ENCODE measurements around the gene ARHGEF39.
A peak's percentile ranks its signal among the peaks of the same experiment; 100 is the strongest.

ARHGEF39 gene

GRCh38 chr9:35690614-35691333, 25.8 kb upstream of the ARHGEF39 start:
- DNase-seq = peak; percentile 29

- no peak for DNase-seq
Measured at GRCh38 chr9:35690294-35690613, 25.3 kb upstream of the ARHGEF39 start.

- no peak for DNase-seq
Measured at GRCh38 chr9:35689542-35690293, 24.7 kb upstream of the ARHGEF39 start, which contains the start of gene TPM2. TPM2 (minus strand) TSS chr9:35689925; CDS start chr9:35689817, 108 bp downstream.

- no peak for DNase-seq
Measured at GRCh38 chr9:35688558-35689541, 23.9 kb upstream of the ARHGEF39 start.

GRCh38 chr9:35687972-35688557, 23.1 kb upstream of the ARHGEF39 start:
- no peak for DNase-seq

- DNase-seq = no peak
Measured at GRCh38 chr9:35687306-35687705, 22.3 kb upstream of the ARHGEF39 start.

- no peak for DNase-seq
Measured at GRCh38 chr9:35686222-35687203, 21.5 kb upstream of the ARHGEF39 start.

GRCh38 chr9:35685506-35685905, 20.5 kb upstream of the ARHGEF39 start:
- no peak for DNase-seq

GRCh38 chr9:35684921-35685320, 19.9 kb upstream of the ARHGEF39 start:
- DNase-seq = no peak

GRCh38 chr9:35683323-35683722, 18.3 kb upstream of the ARHGEF39 start:
- DNase-seq = peak; percentile 2

GRCh38 chr9:35682520-35683315, 17.7 kb upstream of the ARHGEF39 start:
- DNase-seq = no peak

- DNase-seq = no peak
Measured at GRCh38 chr9:35682051-35682450, 17.1 kb upstream of the ARHGEF39 start.

- DNase-seq = no peak
Measured at GRCh38 chr9:35681341-35682002, 16.5 kb upstream of the ARHGEF39 start.

- no peak for DNase-seq
Measured at GRCh38 chr9:35680331-35681105, 15.5 kb upstream of the ARHGEF39 start.

- DNase-seq = no peak
Measured at GRCh38 chr9:35679766-35680330, 14.9 kb upstream of the ARHGEF39 start.

- no peak for DNase-seq
Measured at GRCh38 chr9:35679091-35679490, 14.1 kb upstream of the ARHGEF39 start.

- no peak for DNase-seq
Measured at GRCh38 chr9:35675732-35676392, 10.9 kb upstream of the ARHGEF39 start.

- DNase-seq = no peak
Measured at GRCh38 chr9:35675204-35675603, 10.2 kb upstream of the ARHGEF39 start.

- DNase-seq = no peak
Measured at GRCh38 chr9:35674025-35674361, 9.0 kb upstream of the ARHGEF39 start.
